Inflammatory macrophage treated with lipopolysaccharide for 4 hours (primary cell): ENCODE measurements around the gene EPHB1.
A peak's percentile ranks its signal among the peaks of the same experiment; 100 is the strongest.

ENCODE experiments used
- DNase-seq: peaks from one replicate; pipeline ENCODE4 v3.0.0-alpha.2; 2020

EPHB1 gene

GRCh38 chr3:134794950-134795745, at the start of gene EPHB1:
Gene EPHB1, plus strand, starts transcription at chr3:134795260.
- DNase-seq = peak; percentile 52

GRCh38 chr3:134748698-134749097, 46.4 kb upstream of the EPHB1 start:
- no peak for DNase-seq

GRCh38 chr3:134749174-134749573, 45.9 kb upstream of the EPHB1 start:
- DNase-seq = no peak

GRCh38 chr3:134749802-134750553, 45.1 kb upstream of the EPHB1 start:
- no peak for DNase-seq

GRCh38 chr3:134751831-134752230, 43.2 kb upstream of the EPHB1 start:
- DNase-seq = no peak

- no peak for DNase-seq
Measured at GRCh38 chr3:134752761-134753461, 42.1 kb upstream of the EPHB1 start.

- no peak for DNase-seq
Measured at GRCh38 chr3:134753999-134754742, 40.9 kb upstream of the EPHB1 start.

- DNase-seq = peak; percentile 23
Measured at GRCh38 chr3:134754768-134755559, 40.1 kb upstream of the EPHB1 start.

GRCh38 chr3:134755821-134756220, 39.2 kb upstream of the EPHB1 start:
- DNase-seq = no peak

GRCh38 chr3:134757549-134758069, 37.5 kb upstream of the EPHB1 start:
- DNase-seq = no peak

GRCh38 chr3:134761213-134761612, 33.8 kb upstream of the EPHB1 start:
- DNase-seq = no peak

- no peak for DNase-seq
Measured at GRCh38 chr3:134762016-134762415, 33.0 kb upstream of the EPHB1 start.

GRCh38 chr3:134765468-134765867, 29.6 kb upstream of the EPHB1 start:
- DNase-seq = no peak

GRCh38 chr3:134766290-134766689, 28.8 kb upstream of the EPHB1 start:
- DNase-seq = no peak

- no peak for DNase-seq
Measured at GRCh38 chr3:134768116-134768515, 26.9 kb upstream of the EPHB1 start.

GRCh38 chr3:134768837-134769236, 26.2 kb upstream of the EPHB1 start:
- DNase-seq = no peak

GRCh38 chr3:134769287-134769868, 25.7 kb upstream of the EPHB1 start:
- DNase-seq = no peak

- DNase-seq = no peak
Measured at GRCh38 chr3:134772011-134772410, 23.0 kb upstream of the EPHB1 start.

- DNase-seq = no peak
Measured at GRCh38 chr3:134772591-134772990, 22.5 kb upstream of the EPHB1 start.

GRCh38 chr3:134775831-134776230, 19.2 kb upstream of the EPHB1 start:
- DNase-seq = no peak

GRCh38 chr3:134776518-134776917, 18.5 kb upstream of the EPHB1 start:
- no peak for DNase-seq
